Measurements from ENCODE around the gene AMOTL1.
A peak's percentile ranks its signal among the peaks of the same experiment; 100 is the strongest.

Gene AMOTL1

DNA sequence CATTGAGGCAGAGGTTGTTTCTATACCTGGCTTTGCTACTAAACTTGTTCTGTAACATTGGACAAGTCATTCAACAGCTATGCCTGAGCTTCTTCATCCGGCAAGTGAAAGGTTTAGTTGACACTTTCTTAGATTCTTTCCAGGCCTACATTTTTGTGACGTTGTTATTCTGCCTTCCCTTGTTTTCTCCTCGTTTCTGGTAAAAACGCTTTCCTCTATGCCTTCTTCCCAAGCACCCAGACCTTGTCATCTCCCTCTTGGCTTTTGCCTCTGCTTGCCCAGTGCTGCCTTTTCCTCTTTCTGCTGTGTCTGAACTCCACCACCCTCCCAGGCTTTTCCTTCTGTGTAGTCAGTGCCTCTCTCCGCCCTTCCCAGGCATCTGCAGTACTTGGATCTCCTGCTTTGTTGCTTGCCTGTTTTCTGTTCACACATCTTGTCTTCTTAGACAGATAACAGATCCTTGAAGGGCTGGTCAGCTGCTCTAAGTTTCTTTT, 1.4 kb upstream of the AMOTL1 start:
- peak overlapping the region; percentile 72 for H4K8ac ChIP-seq (ENCODE audit: low read length)
- H2BK15ac ChIP-seq (ENCODE audit: low read depth, poor library complexity, severe bottlenecking): no peak overlapping the region
- no peak overlapping the region for H2AFZ ChIP-seq (ENCODE audit: low read depth, low read length)
- no peaks in the 10 kb centered on the region for H3K36me3 ChIP-seq (ENCODE audit: control insufficient read depth in 1 of 2, insufficient read depth in 2 of 2, low read depth in 1 of 2, low read length in 2 of 2)
- DNase-seq: peak; percentile 82
- H2AK5ac ChIP-seq (ENCODE audit: low read length, severe bottlenecking): peak overlapping the region; percentile 52
- WGBS: 12% methylated on average over 5 of the region's 5 CpGs
- peak overlapping the region in 1 of 2 experiments; percentile 74 for H2BK12ac ChIP-seq (ENCODE audit: low read length in 2 of 2)
- no peak overlapping the region for H4K91ac ChIP-seq (ENCODE audit: low read length)
- no peaks in the 10 kb centered on the region for H3K27me3 ChIP-seq (ENCODE audit: control insufficient read depth in 1 of 2, insufficient read depth in 1 of 2, low read length in 2 of 2)
- H2BK120ac ChIP-seq (ENCODE audit: low read depth, low read length): no peak overlapping the region
- H3K27ac ChIP-seq (ENCODE audit: low read length, poor library complexity, severe bottlenecking): peak overlapping the region; percentile 17
- no peak overlapping the region for H3K4me2 ChIP-seq (ENCODE audit: low read length, poor library complexity, severe bottlenecking)
- H3K18ac ChIP-seq (ENCODE audit: low read depth in 1 of 2, low read length in 2 of 2): peak overlapping the region; percentile 8 to 61
- no peaks in the 10 kb centered on the region for H3K79me1 ChIP-seq (replicated peaks; ENCODE audit: low read length, poor library complexity, severe bottlenecking)
- H3K4me1 ChIP-seq (ENCODE audit: control insufficient read depth, insufficient read depth, low read depth, low read length): peaks cover 8% of the 10 kb centered on the region
- H3K9me3 ChIP-seq (ENCODE audit: control insufficient read depth, low read length): no peaks in the 10 kb centered on the region
- H3K14ac ChIP-seq (ENCODE audit: low read length in 2 of 2): no peak overlapping the region
- H2BK5ac ChIP-seq (ENCODE audit: low read depth, low read length, poor library complexity, severe bottlenecking): no peak overlapping the region
- no peak overlapping the region for H3K4ac ChIP-seq (ENCODE audit: low read depth in 1 of 2, low read length in 2 of 2)
- no peak overlapping the region for H3K9ac ChIP-seq (ENCODE audit: low read length)
- no peak overlapping the region for H3K23ac ChIP-seq (ENCODE audit: low read length in 2 of 2)
- H3K4me3 ChIP-seq (ENCODE audit: insufficient read depth in 1 of 2, low read depth in 1 of 2, low read length in 2 of 2): no peak overlapping the region

DNA sequence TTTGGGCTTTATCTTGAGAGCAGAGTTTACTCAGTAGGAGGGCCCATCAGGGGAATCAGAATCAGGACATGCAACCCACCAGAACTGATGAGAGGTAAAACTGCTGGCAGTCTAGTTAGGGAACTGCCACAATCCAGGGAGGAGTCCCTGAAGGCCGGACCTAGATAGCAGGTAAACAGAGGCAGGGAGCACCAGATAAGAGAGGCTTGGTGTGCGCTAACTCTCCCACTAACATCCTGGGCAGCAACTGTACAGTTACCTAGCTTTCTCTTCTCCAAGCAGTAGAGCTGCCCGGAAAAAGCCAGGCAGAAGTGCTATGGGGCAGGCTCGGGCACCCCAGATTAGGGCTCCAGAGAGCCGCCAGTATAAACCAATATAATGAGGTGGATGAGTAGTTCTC, 865 bp upstream of the AMOTL1 start:
- Histone ChIP-seq H3K79me1 (replicated peaks; ENCODE audit: low read length, poor library complexity, severe bottlenecking) (no peaks in the 10 kb centered on the region), H3K4ac (ENCODE audit: low read depth in 1 of 2, low read length in 2 of 2) (peak overlapping the region; percentile 56 to 62), H2AFZ (ENCODE audit: low read depth, low read length) (no peak overlapping the region), H3K4me1 (ENCODE audit: control insufficient read depth, insufficient read depth, low read depth, low read length) (peaks cover 8% of the 10 kb centered on the region), H3K4me2 (ENCODE audit: low read length, poor library complexity, severe bottlenecking) (peak overlapping the region; percentile 73), H4K8ac (ENCODE audit: low read length) (peak overlapping the region; percentile 97), H2BK120ac (ENCODE audit: low read depth, low read length) (peak overlapping the region; percentile 27), H2BK12ac (ENCODE audit: low read length in 2 of 2) (peak overlapping the region; percentile 8 to 49), H3K27ac (ENCODE audit: low read length, poor library complexity, severe bottlenecking) (peak overlapping the region; percentile 82), H3K27me3 (ENCODE audit: control insufficient read depth in 1 of 2, insufficient read depth in 1 of 2, low read length in 2 of 2) (no peaks in the 10 kb centered on the region), H3K9me3 (ENCODE audit: control insufficient read depth, low read length) (no peaks in the 10 kb centered on the region), H2AK5ac (ENCODE audit: low read length, severe bottlenecking) (no peak overlapping the region), H3K14ac (ENCODE audit: low read length in 2 of 2) (no peak overlapping the region), H2BK15ac (ENCODE audit: low read depth, poor library complexity, severe bottlenecking) (peak overlapping the region; percentile 87), H2BK5ac (ENCODE audit: low read depth, low read length, poor library complexity, severe bottlenecking) (no peak overlapping the region), H3K23ac (ENCODE audit: low read length in 2 of 2) (no peak overlapping the region), H4K91ac (ENCODE audit: low read length) (peak overlapping the region; percentile 96), H3K9ac (ENCODE audit: low read length) (peak overlapping the region; percentile 94), H3K4me3 (ENCODE audit: insufficient read depth in 1 of 2, low read depth in 1 of 2, low read length in 2 of 2) (no peak overlapping the region), H3K36me3 (ENCODE audit: control insufficient read depth in 1 of 2, insufficient read depth in 2 of 2, low read depth in 1 of 2, low read length in 2 of 2) (no peaks in the 10 kb centered on the region), H3K18ac (ENCODE audit: low read depth in 1 of 2, low read length in 2 of 2) (peak overlapping the region; percentile 34 to 78)
- DNase-seq: no peak
- WGBS: 32% methylated on average over 4 of the region's 5 CpGs

DNA sequence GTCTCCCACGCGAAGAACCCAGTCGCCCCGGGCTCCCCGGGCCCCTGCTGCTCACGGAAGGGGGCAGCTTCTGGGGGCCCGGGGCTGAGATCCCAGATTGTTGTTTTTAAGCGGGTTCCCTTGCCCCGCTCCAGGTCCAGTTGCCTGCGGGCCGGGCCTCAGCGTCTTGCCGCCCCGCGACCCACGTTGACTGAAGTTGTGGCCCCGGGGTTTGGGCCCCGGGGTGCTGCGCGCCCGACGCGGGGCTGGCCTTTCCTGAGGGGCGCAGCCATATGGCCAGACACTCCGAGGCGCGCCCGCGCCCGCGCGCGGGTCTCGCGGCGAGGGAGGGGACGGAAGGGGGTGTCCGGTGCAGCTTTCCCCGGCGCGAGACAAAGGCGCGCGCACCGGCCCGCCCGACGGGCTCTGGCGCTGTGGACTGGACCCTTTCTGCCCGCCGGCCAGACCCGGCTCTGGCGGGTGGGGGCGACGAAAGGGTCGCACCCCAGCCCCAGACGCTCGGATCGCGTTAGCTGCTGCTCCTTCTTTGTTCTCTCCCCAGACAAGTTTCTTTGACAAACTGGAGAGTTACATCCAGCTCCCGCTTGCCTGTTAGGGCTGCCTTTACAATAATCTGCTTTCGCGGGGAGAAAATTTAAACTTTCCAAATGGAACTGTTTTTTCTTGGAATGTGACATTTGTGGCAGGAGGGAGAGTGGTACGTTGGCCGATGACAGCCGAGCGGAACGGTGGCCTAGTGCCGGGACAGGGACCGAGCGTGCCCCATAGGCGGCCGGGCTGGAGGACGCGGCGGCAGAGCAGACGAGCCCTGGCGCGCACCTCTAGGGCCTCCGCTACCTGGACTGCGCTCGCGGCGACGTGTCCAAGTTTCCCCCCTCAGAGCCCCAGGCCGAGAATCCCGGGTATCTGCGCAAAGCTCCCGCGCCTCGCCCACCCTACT, 716 bp downstream of the AMOTL1 start:
- peak overlapping the region; percentile 96 to 97 for H3K18ac ChIP-seq (ENCODE audit: low read depth in 1 of 2, low read length in 2 of 2)
- H3K4me2 ChIP-seq (ENCODE audit: low read length, poor library complexity, severe bottlenecking): peak overlapping the region; percentile 95
- H3K9me3 ChIP-seq (ENCODE audit: control insufficient read depth, low read length): no peaks in the 10 kb centered on the region
- peak overlapping the region; percentile 94 for H4K91ac ChIP-seq (ENCODE audit: low read length)
- H2AK5ac ChIP-seq (ENCODE audit: low read length, severe bottlenecking): peak overlapping the region; percentile 58
- H3K4me3 ChIP-seq (ENCODE audit: insufficient read depth in 1 of 2, low read depth in 1 of 2, low read length in 2 of 2): peak overlapping the region; percentile 89 to 93
- H3K79me1 ChIP-seq (replicated peaks; ENCODE audit: low read length, poor library complexity, severe bottlenecking): no peaks in the 10 kb centered on the region
- peak overlapping the region; percentile 92 to 99 for H3K4ac ChIP-seq (ENCODE audit: low read depth in 1 of 2, low read length in 2 of 2)
- peak overlapping the region; percentile 99 to 100 for H3K23ac ChIP-seq (ENCODE audit: low read length in 2 of 2)
- H2AFZ ChIP-seq (ENCODE audit: low read depth, low read length): peak overlapping the region; percentile 46
- H4K8ac ChIP-seq (ENCODE audit: low read length): peak overlapping the region; percentile 83
- peak overlapping the region; percentile 94 for H3K9ac ChIP-seq (ENCODE audit: low read length)
- no peaks in the 10 kb centered on the region for H3K36me3 ChIP-seq (ENCODE audit: control insufficient read depth in 1 of 2, insufficient read depth in 2 of 2, low read depth in 1 of 2, low read length in 2 of 2)
- peaks cover 10% of the 10 kb centered on the region for H3K4me1 ChIP-seq (ENCODE audit: control insufficient read depth, insufficient read depth, low read depth, low read length)
- WGBS: under 1% methylated on average over 90 of the region's 91 CpGs
- peak overlapping the region; percentile 76 for H2BK5ac ChIP-seq (ENCODE audit: low read depth, low read length, poor library complexity, severe bottlenecking)
- H3K27ac ChIP-seq (ENCODE audit: low read length, poor library complexity, severe bottlenecking): peak overlapping the region; percentile 82
- H2BK15ac ChIP-seq (ENCODE audit: low read depth, poor library complexity, severe bottlenecking): peak overlapping the region; percentile 92
- peak; percentile 63 for DNase-seq
- H3K27me3 ChIP-seq (ENCODE audit: control insufficient read depth in 1 of 2, insufficient read depth in 1 of 2, low read length in 2 of 2): no peaks in the 10 kb centered on the region
- peak overlapping the region; percentile 91 for H2BK120ac ChIP-seq (ENCODE audit: low read depth, low read length)
- H3K14ac ChIP-seq (ENCODE audit: low read length in 2 of 2): peak overlapping the region; percentile 98 to 99
- H2BK12ac ChIP-seq (ENCODE audit: low read length in 2 of 2): peak overlapping the region; percentile 79 to 94

DNA sequence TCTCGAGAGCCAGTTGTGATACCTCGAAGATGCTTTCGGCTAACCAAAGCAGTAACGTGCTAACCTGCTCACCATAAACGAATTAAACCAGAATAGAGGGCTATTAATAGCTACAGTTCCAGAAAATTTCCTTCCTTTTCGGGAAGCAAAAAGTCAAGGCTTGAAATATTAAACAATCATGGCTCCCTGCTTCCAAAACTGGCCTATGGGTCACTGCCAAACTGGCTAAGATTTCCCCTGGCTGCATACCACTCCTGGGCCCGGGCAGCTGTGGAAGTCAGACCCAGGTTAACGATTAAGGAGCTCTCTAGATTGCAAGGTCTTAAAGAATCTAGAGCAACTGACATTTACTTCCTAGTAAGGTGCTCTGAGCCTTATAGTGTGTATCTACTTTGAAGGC, 1.7 kb downstream of the AMOTL1 start:
- whole genome bisulfite sequencing: 3% methylated on average over 8 of the region's 8 CpGs
- Histone ChIP-seq H4K91ac (ENCODE audit: low read length) (no peak overlapping the region), H3K23ac (ENCODE audit: low read length in 2 of 2) (no peak overlapping the region), H3K27me3 (ENCODE audit: control insufficient read depth in 1 of 2, insufficient read depth in 1 of 2, low read length in 2 of 2) (no peaks in the 10 kb centered on the region), H2BK120ac (ENCODE audit: low read depth, low read length) (peak overlapping the region; percentile 74), H3K9ac (ENCODE audit: low read length) (peak overlapping the region; percentile 94), H2BK15ac (ENCODE audit: low read depth, poor library complexity, severe bottlenecking) (no peak overlapping the region), H2AFZ (ENCODE audit: low read depth, low read length) (no peak overlapping the region), H2AK5ac (ENCODE audit: low read length, severe bottlenecking) (peak overlapping the region; percentile 79), H2BK12ac (ENCODE audit: low read length in 2 of 2) (no peak overlapping the region), H3K18ac (ENCODE audit: low read depth in 1 of 2, low read length in 2 of 2) (peak overlapping the region in 1 of 2 experiments; percentile 96), H3K14ac (ENCODE audit: low read length in 2 of 2) (no peak overlapping the region), H3K9me3 (ENCODE audit: control insufficient read depth, low read length) (no peaks in the 10 kb centered on the region), H2BK5ac (ENCODE audit: low read depth, low read length, poor library complexity, severe bottlenecking) (no peak overlapping the region), H3K79me1 (replicated peaks; ENCODE audit: low read length, poor library complexity, severe bottlenecking) (no peaks in the 10 kb centered on the region), H3K36me3 (ENCODE audit: control insufficient read depth in 1 of 2, insufficient read depth in 2 of 2, low read depth in 1 of 2, low read length in 2 of 2) (no peaks in the 10 kb centered on the region), H3K4me3 (ENCODE audit: insufficient read depth in 1 of 2, low read depth in 1 of 2, low read length in 2 of 2) (peak overlapping the region; percentile 89 to 93), H3K4me1 (ENCODE audit: control insufficient read depth, insufficient read depth, low read depth, low read length) (peaks cover 11% of the 10 kb centered on the region), H3K4me2 (ENCODE audit: low read length, poor library complexity, severe bottlenecking) (peak overlapping the region; percentile 95), H3K27ac (ENCODE audit: low read length, poor library complexity, severe bottlenecking) (peak overlapping the region; percentile 61), H4K8ac (ENCODE audit: low read length) (no peak overlapping the region), H3K4ac (ENCODE audit: low read depth in 1 of 2, low read length in 2 of 2) (peak overlapping the region in 1 of 2 experiments; percentile 13)
- DNase-seq: no peak
